SK-N-SH (cell line): ENCODE data around the gene CDC45. TPM values are rescaled to one million over a fixed set of nuclear protein-coding genes. Genes with fewer than 3 reads are reported as not detected.
A peak's percentile ranks its signal among the peaks of the same experiment; 100 is the strongest.

ENCODE experiments used
- CTCF ChIA-PET: fragments of 300-600, 350-600 bp; formaldehyde crosslinking; extraction: SDS; loops from one replicate; lab custom pipeline; 2021; lab: Yijun Ruan, JAX
- POLR2A ChIA-PET: fragments of 350-600 bp; sonication (Branson Sonifier 250); formaldehyde crosslinking; extraction: SDS; loops from one replicate; lab custom pipeline; 2020; ENCODE audit warnings: antibody characterized with exemption, inconsistent platforms; lab: Yijun Ruan, JAX
- DNase-seq: peaks from one replicate; pipeline ENCODE4 v3.0.0; 2012
- H2AFZ ChIP-seq: fragments of 200-600 bp; sonication (generic); 2 replicates; pipeline ENCODE4 v1.8.1; 2016; ENCODE audit warnings: antibody characterized with exemption, mild to moderate bottlenecking, low read depth
- H3F3A ChIP-seq: fragments of 200-600 bp; sonication (generic); replicated peaks from 2 replicates; pipeline ENCODE3; 2016; ENCODE audit warnings: antibody characterized with exemption, mild to moderate bottlenecking; ENCODE audit not compliant: insufficient read depth
- H3K27ac ChIP-seq, 2 experiments: fragments of 200-500 bp in 1 of 2; fragments of 200-600 bp in 1 of 2; sonication (Bioruptor generic) in 1 of 2; sonication (generic), shearing (Covaris generic) in 1 of 2; 2 replicates each; pipeline versions ENCODE4 v1.5.1 to v1.6.1; 2014 to 2016; ENCODE audit warnings: low read depth in 2 of 2, inconsistent platforms in 1 of 2, low read length in 1 of 2, mild to moderate bottlenecking in 1 of 2, mixed read lengths in 1 of 2
- H3K27me3 ChIP-seq: fragments of 200-600 bp; sonication (generic), shearing (Covaris generic); 2 replicates; pipeline ENCODE4 v1.6.1; 2016; ENCODE audit warnings: mixed run types; ENCODE audit not compliant: insufficient read depth
- H3K36me3 ChIP-seq, 2 experiments: fragments of 200-500 bp in 1 of 2; fragments of 200-600 bp in 1 of 2; sonication (Bioruptor generic) in 1 of 2; sonication (generic) in 1 of 2; replicated peaks in 1 of 2; 2 replicates each; pipeline versions ENCODE3 to v1.5.1; 2014 to 2016; ENCODE audit warnings: low read length in 1 of 2, mild to moderate bottlenecking in 1 of 2; ENCODE audit not compliant: insufficient read depth in 2 of 2, control insufficient read depth in 1 of 2
- H3K4me1 ChIP-seq, 2 experiments: fragments of 200-500 bp in 1 of 2; fragments of 200-600 bp in 1 of 2; sonication (Bioruptor generic) in 1 of 2; sonication (generic), shearing (Covaris generic) in 1 of 2; 2 replicates each; pipeline versions ENCODE4 v1.5.1 to v1.6.1; 2014 to 2016; ENCODE audit warnings: low read depth in 1 of 2, low read length in 1 of 2, mixed run types in 1 of 2; ENCODE audit not compliant: insufficient read depth in 2 of 2, control insufficient read depth in 1 of 2
- H3K4me2 ChIP-seq: fragments of 200-600 bp; sonication (generic), shearing (Covaris generic); 2 replicates; pipeline ENCODE4 v1.6.1; 2017; ENCODE audit warnings: mixed run types
- H3K4me3 ChIP-seq, 2 experiments: fragments of 200-500 bp in 1 of 2; fragments of 200-600 bp in 1 of 2; sonication (Bioruptor generic) in 1 of 2; sonication (generic), shearing (Covaris generic) in 1 of 2; 2 replicates each; pipeline versions ENCODE4 v1.5.1 to v1.8.1; 2014 to 2016; ENCODE audit warnings: low read depth in 2 of 2, inconsistent platforms in 1 of 2, low read length in 1 of 2, mild to moderate bottlenecking in 1 of 2, mixed read lengths in 1 of 2, moderate library complexity in 1 of 2
- H3K79me2 ChIP-seq: fragments of 200-600 bp; sonication (generic); 2 replicates; pipeline ENCODE4 v1.8.1; 2017; ENCODE audit warnings: mild to moderate bottlenecking; ENCODE audit not compliant: insufficient read depth
- H3K9ac ChIP-seq: fragments of 200-600 bp; sonication (generic); 2 replicates; pipeline ENCODE4 v1.6.1; 2017; ENCODE audit warnings: mixed run types
- H3K9me2 ChIP-seq: fragments of 200-600 bp; sonication (generic); 2 replicates; pipeline ENCODE4 v1.6.1; 2017; ENCODE audit warnings: mixed run types
- H3K9me3 ChIP-seq: fragments of 200-600 bp; sonication (generic); 2 replicates; pipeline ENCODE4 v1.6.1; 2017; ENCODE audit warnings: mixed run types, mild to moderate bottlenecking, moderate library complexity
- H4K20me1 ChIP-seq: fragments of 200-600 bp; sonication (generic); 2 replicates; pipeline ENCODE4 v1.6.1; 2017; ENCODE audit warnings: mild to moderate bottlenecking, mixed run types; ENCODE audit not compliant: insufficient read depth
- ELF1 ChIP-seq: IDR thresholded peaks from 2 replicates; pipeline ENCODE4 v1.4.0; 2012
- EZH2phosphoT487 ChIP-seq: fragments of 200-600 bp; sonication (generic); IDR thresholded peaks from 2 replicates; pipeline ENCODE4 v1.6.1; 2017; ENCODE audit warnings: low read depth, mixed run types, mild to moderate bottlenecking, antibody characterized with exemption, moderate library complexity, borderline replicate concordance
- GATA2 ChIP-seq: sonication (generic); formaldehyde crosslinking; IDR thresholded peaks from 2 replicates; pipeline ENCODE4 v1.5.0; 2020; ENCODE audit warnings: mild to moderate bottlenecking, missing genetic modification reagents
- NFIC ChIP-seq: IDR thresholded peaks from 2 replicates; pipeline ENCODE4 v1.4.0; 2012; ENCODE audit warnings: borderline replicate concordance
- NRF1 ChIP-seq: IDR thresholded peaks from 2 replicates; pipeline ENCODE4 v1.6.1; 2012; ENCODE audit warnings: low read depth, mild to moderate bottlenecking, low read length
- RAD21 ChIP-seq: IDR thresholded peaks from 2 replicates; pipeline ENCODE4 v1.6.1; 2012; ENCODE audit warnings: mild to moderate bottlenecking, low read length
- RCOR1 ChIP-seq: fragments of 150-350 bp; IDR thresholded peaks from 2 replicates; pipeline ENCODE4 v1.6.1; 2017; ENCODE audit warnings: antibody characterized with exemption, low read length
- SIN3A ChIP-seq: IDR thresholded peaks from 2 replicates; pipeline ENCODE4 v1.6.1; 2012; ENCODE audit warnings: low read depth, mild to moderate bottlenecking, low read length, moderate library complexity, borderline replicate concordance
- TCF12 ChIP-seq: IDR thresholded peaks from 2 replicates; pipeline ENCODE4 v1.4.0; 2012
- WGBS: methylation state at CpG from one replicate; pipeline ENCODE4 v1.1.6; 2017; ENCODE audit warnings: low lambda C conversion rate; 5-methylcytosine and 5-hydroxymethylcytosine counted together
- polyA plus RNA-seq, 3 experiments: library from polyadenylated mRNA; depleted of rRNA; stranded (reverse); fragments of >200 nt; gene quantifications; 2 replicates each; pipeline ENCODE4 v1.2.3, GENCODE V29; 2012
- TF ChIP-seq, protein P1 (sequence below): IDR thresholded peaks from 2 replicates; pipeline ENCODE4 v1.4.0; 2012; ENCODE audit warnings: low read depth
- TF ChIP-seq, protein P2 (sequence below): fragments of 150-350 bp; IDR thresholded peaks from 2 replicates; pipeline ENCODE4 v1.6.1; 2017; ENCODE audit warnings: antibody characterized with exemption, low read length, low read depth, borderline replicate concordance
- TF ChIP-seq, protein P3 (sequence below): IDR thresholded peaks from 2 replicates; pipeline ENCODE4; 2012

CDC45 gene
- polyA plus RNA-seq, 1 of the 3 experiments (the other 2 are of a cell fraction) = 23.6 TPM

DNA sequence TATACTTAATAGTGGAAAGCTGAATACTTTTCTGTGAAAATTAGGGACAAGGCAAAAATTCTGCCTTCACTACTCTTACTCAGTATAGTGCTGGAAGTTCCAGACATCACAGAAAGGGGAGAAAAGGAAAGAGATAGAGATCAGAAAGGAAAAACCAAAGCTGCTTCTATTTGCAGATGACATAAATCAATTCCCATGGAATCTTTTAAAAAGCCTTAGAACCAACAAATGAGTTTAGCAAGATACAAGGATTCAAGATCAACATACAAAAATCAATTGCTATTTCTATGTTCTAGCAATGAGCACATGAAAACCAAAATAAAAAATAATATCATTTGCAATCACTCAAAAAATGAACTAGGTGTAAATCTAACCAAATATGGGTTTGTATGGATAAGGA is 60.7 kb downstream of the CDC45 start:
- H3K79me2 ChIP-seq = no peaks in the 10 kb centered on the region
- DNase-seq = no peak
- H3K27ac ChIP-seq = no peak overlapping the region
- no peak overlapping the region for H3K4me2 ChIP-seq
- H3K4me1 ChIP-seq = peaks cover 0 to 11% of the 10 kb centered on the region in 2 experiments; a peak in 1 of 4 replicates
- H3F3A ChIP-seq = no peaks in the 10 kb centered on the region
- no peaks in the 10 kb centered on the region for H3K27me3 ChIP-seq
- no peaks in the 10 kb centered on the region for H3K9me2 ChIP-seq
- no peak overlapping the region for H3K9ac ChIP-seq
- TF ChIP-seq, protein P1, sequence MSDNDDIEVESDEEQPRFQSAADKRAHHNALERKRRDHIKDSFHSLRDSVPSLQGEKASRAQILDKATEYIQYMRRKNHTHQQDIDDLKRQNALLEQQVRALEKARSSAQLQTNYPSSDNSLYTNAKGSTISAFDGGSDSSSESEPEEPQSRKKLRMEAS = no peak
- TF ChIP-seq NRF1 (no peak), TCF12 (no peak), NFIC (no peak), SIN3A (no peak), GATA2 (CRISPR knock-in tag) (no peak), ELF1 (no peak), RCOR1 (no peak)
- TF ChIP-seq, protein P2, sequence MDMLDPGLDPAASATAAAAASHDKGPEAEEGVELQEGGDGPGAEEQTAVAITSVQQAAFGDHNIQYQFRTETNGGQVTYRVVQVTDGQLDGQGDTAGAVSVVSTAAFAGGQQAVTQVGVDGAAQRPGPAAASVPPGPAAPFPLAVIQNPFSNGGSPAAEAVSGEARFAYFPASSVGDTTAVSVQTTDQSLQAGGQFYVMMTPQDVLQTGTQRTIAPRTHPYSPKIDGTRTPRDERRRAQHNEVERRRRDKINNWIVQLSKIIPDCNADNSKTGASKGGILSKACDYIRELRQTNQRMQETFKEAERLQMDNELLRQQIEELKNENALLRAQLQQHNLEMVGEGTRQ = no peak
- TF ChIP-seq, protein P3, sequence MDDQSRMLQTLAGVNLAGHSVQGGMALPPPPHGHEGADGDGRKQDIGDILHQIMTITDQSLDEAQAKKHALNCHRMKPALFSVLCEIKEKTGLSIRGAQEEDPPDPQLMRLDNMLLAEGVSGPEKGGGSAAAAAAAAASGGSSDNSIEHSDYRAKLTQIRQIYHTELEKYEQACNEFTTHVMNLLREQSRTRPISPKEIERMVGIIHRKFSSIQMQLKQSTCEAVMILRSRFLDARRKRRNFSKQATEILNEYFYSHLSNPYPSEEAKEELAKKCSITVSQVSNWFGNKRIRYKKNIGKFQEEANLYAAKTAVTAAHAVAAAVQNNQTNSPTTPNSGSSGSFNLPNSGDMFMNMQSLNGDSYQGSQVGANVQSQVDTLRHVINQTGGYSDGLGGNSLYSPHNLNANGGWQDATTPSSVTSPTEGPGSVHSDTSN = no peak
- TF ChIP-seq, all 33 proteins: peak for 0
- ChIA-PET POLR2A (no interaction called here), CTCF (interaction anchor here (0.7 to 0.8 kb wide), 3 partner anchors 14 to 421 kb away, joined by 3 to 4 read pairs (median 3); no protein-coding TSS in a partner anchor)
- Histone ChIP-seq H2AFZ (no peak overlapping the region), H4K20me1 (no peaks in the 10 kb centered on the region), H3K36me3 (no peaks in the 10 kb centered on the region), H3K9me3 (no peaks in the 10 kb centered on the region), H3K4me3 (no peak overlapping the region)

DNA sequence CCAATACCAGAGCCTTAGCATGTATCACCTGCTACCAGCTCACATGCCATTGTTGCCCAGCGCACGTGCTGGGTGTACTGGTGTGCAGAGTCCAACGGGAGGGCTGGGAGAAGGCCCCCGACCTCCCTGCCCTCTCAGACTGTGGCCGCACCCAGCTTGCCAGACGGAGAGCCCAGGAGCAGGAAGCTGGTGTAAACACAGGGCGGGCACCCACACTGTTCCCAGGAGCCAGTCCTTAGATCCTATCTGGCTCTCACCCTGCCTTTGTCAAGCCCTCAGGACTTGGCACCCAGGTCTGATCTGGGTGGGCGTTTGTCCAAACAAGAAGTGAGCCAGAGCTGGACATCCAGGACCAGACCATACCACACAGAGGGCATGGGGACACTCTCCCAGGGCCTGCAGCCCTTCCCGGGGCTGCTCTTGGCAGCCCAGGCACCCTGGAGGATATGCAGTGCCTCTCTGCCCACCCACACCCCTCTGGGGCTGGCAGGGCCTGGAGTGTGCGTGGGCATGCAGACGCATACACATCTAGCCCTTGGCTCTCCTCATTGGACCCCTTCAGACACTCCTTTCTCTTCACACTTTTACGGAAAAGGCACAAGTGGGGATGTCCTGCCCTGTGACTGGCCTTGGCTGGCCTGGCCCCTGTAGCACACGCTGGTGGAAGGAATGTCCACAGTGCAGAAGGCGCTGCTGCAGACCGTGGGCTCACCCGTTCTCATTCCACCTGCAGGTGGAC is 64.4 kb downstream of the CDC45 start:
- no peak overlapping the region for H3K4me3 ChIP-seq
- TF ChIP-seq RAD21 (no peak), EZH2phosphoT487 (no peak), GATA2 (CRISPR knock-in tag) (peak; percentile 47; the same call in 1 of the 2 replicates)
- TF ChIP-seq, all 33 proteins: peak for 1
- Histone ChIP-seq H3K79me2 (no peaks in the 10 kb centered on the region), H3K27me3 (no peaks in the 10 kb centered on the region), H3K9me3 (no peaks in the 10 kb centered on the region), H3K36me3 (no peaks in the 10 kb centered on the region), H3K4me1 (peaks cover 0 to 11% of the 10 kb centered on the region in 2 experiments; a peak in 1 of 4 replicates), H3K9me2 (no peaks in the 10 kb centered on the region), H3K9ac (no peak overlapping the region), H3F3A (no peaks in the 10 kb centered on the region), H2AFZ (no peak overlapping the region), H3K4me2 (no peak overlapping the region), H4K20me1 (no peaks in the 10 kb centered on the region), H3K27ac (no peak overlapping the region; a peak in 1 of 4 replicates)
- ChIA-PET POLR2A (no interaction called here), CTCF (interaction anchor here (1.1 kb wide), 1 partner anchor 86 kb away, joined by 5 read pairs; no protein-coding TSS in a partner anchor)
- peak; percentile 44 for DNase-seq
- WGBS = 63% methylated on average over 14 of the region's 16 CpGs
